WTC11 (cell line): ENCODE data around the gene IQCK. TPM values are rescaled to one million over a fixed set of nuclear protein-coding genes. Genes with fewer than 3 reads are reported as not detected.

Experiments used
- ATAC-seq: fragments of 200-7000 bp; cut with Tn5 transposase; 2 replicates; pipeline ENCODE4 v1.10.0; 2021; ENCODE audit warnings: mild to moderate bottlenecking, moderate library complexity
- CTCF ChIA-PET: fragments of 300-600 bp; sonication (Branson Sonifier 250); formaldehyde crosslinking; loops from one replicate; lab custom pipeline; 2021; ENCODE audit warnings: antibody characterized with exemption; lab: Charles Lee
- POLR2A ChIA-PET: fragments of 350-600 bp; sonication (Branson Sonifier 250); formaldehyde crosslinking; loops from one replicate; lab custom pipeline; 2021; ENCODE audit warnings: antibody characterized with exemption; lab: Charles Lee
- DNase-seq: peaks from one replicate; pipeline ENCODE4 v3.0.0; 2021; ENCODE audit warnings: low spot score
- H3K27ac Mint-ChIP-seq: 2 replicates; pipeline ENCODE4 v1.8.0; 2021; ENCODE audit warnings: mixed read lengths
- H3K27me3 Mint-ChIP-seq: 2 replicates; pipeline ENCODE4 v1.8.0; 2021; ENCODE audit warnings: low read depth, mild to moderate bottlenecking, moderate library complexity, mixed read lengths
- H3K36me3 Mint-ChIP-seq: 2 replicates; pipeline ENCODE4 v1.8.0; 2021; ENCODE audit warnings: mixed read lengths
- H3K4me1 Mint-ChIP-seq: 2 replicates; pipeline ENCODE4 v1.8.0; 2022; ENCODE audit warnings: mixed read lengths
- H3K4me3 Mint-ChIP-seq: 2 replicates; pipeline ENCODE4 v1.8.0; 2021; ENCODE audit warnings: mild to moderate bottlenecking, moderate library complexity, mixed read lengths
- H3K9me3 Mint-ChIP-seq: 2 replicates; pipeline ENCODE4 v1.8.0; 2021; ENCODE audit warnings: mixed read lengths
- CREM ChIP-seq: sonication (generic); formaldehyde crosslinking; IDR thresholded peaks from 2 replicates; pipeline ENCODE4 v1.8.1; 2022; ENCODE audit warnings: mild to moderate bottlenecking, missing genetic modification reagents, moderate library complexity
- ELF4 ChIP-seq: sonication (generic); formaldehyde crosslinking; IDR thresholded peaks from 2 replicates; pipeline ENCODE4 v1.8.1; 2022; ENCODE audit warnings: low read depth, mild to moderate bottlenecking, moderate library complexity, missing genetic modification reagents
- HMGXB4 ChIP-seq: sonication (generic); formaldehyde crosslinking; IDR thresholded peaks from 2 replicates; pipeline ENCODE4 v1.8.1; 2023; ENCODE audit warnings: mild to moderate bottlenecking, moderate library complexity, missing genetic modification reagents
- IRF2 ChIP-seq: sonication (generic); formaldehyde crosslinking; IDR thresholded peaks from 2 replicates; pipeline ENCODE4 v1.8.0; 2022; ENCODE audit warnings: low read depth, missing genetic modification reagents, borderline replicate concordance
- MYBL2 ChIP-seq: sonication (generic); formaldehyde crosslinking; IDR thresholded peaks from 2 replicates; pipeline ENCODE4 v1.8.1; 2023; ENCODE audit warnings: mild to moderate bottlenecking, moderate library complexity, missing genetic modification reagents
- NR1H2 ChIP-seq: sonication (generic); formaldehyde crosslinking; IDR thresholded peaks from 2 replicates; pipeline ENCODE4 v1.9.0; 2021; ENCODE audit warnings: mild to moderate bottlenecking, moderate library complexity, missing genetic modification reagents
- NR2C2 ChIP-seq: sonication (generic); formaldehyde crosslinking; IDR thresholded peaks from 2 replicates; pipeline ENCODE4 v1.8.0; 2022; ENCODE audit warnings: mild to moderate bottlenecking, missing genetic modification reagents
- OVOL2 ChIP-seq: fragments of 250-450 bp; sonication (Bioruptor Pico); IDR thresholded peaks from 2 replicates; pipeline ENCODE4 v1.9.0; 2021; ENCODE audit warnings: mild to moderate bottlenecking, borderline replicate concordance
- ZNF121 ChIP-seq: sonication (generic); formaldehyde crosslinking; IDR thresholded peaks from 2 replicates; pipeline ENCODE4 v1.8.0; 2023; ENCODE audit warnings: missing genetic modification reagents
- ZNF219 ChIP-seq: sonication (generic); formaldehyde crosslinking; IDR thresholded peaks from 2 replicates; pipeline ENCODE4 v1.8.0; 2023; ENCODE audit warnings: missing genetic modification reagents, mild to moderate bottlenecking, borderline replicate concordance
- total RNA-seq: library from RNA; stranded (reverse); gene quantifications from 3 replicates; pipeline ENCODE4 v1.2.3, GENCODE V29; 2021
- TF ChIP-seq, protein P1 (sequence below): sonication (generic); formaldehyde crosslinking; IDR thresholded peaks from 2 replicates; pipeline ENCODE4 v1.8.0; 2023; ENCODE audit warnings: missing genetic modification reagents, mild to moderate bottlenecking, borderline replicate concordance
- TF ChIP-seq, protein P2 (sequence below): sonication (generic); formaldehyde crosslinking; IDR thresholded peaks from 2 replicates; pipeline ENCODE4 v1.8.1; 2022; ENCODE audit warnings: mild to moderate bottlenecking, moderate library complexity, missing genetic modification reagents
- TF ChIP-seq, protein P3 (sequence below): sonication (generic); formaldehyde crosslinking; IDR thresholded peaks from 2 replicates; pipeline ENCODE4 v1.8.1; 2023; ENCODE audit warnings: mild to moderate bottlenecking, missing genetic modification reagents, moderate library complexity

IQCK gene
- total RNA-seq, 1 experiment from 2014 or later: 5.8 TPM

- TF ChIP-seq, protein P1, sequence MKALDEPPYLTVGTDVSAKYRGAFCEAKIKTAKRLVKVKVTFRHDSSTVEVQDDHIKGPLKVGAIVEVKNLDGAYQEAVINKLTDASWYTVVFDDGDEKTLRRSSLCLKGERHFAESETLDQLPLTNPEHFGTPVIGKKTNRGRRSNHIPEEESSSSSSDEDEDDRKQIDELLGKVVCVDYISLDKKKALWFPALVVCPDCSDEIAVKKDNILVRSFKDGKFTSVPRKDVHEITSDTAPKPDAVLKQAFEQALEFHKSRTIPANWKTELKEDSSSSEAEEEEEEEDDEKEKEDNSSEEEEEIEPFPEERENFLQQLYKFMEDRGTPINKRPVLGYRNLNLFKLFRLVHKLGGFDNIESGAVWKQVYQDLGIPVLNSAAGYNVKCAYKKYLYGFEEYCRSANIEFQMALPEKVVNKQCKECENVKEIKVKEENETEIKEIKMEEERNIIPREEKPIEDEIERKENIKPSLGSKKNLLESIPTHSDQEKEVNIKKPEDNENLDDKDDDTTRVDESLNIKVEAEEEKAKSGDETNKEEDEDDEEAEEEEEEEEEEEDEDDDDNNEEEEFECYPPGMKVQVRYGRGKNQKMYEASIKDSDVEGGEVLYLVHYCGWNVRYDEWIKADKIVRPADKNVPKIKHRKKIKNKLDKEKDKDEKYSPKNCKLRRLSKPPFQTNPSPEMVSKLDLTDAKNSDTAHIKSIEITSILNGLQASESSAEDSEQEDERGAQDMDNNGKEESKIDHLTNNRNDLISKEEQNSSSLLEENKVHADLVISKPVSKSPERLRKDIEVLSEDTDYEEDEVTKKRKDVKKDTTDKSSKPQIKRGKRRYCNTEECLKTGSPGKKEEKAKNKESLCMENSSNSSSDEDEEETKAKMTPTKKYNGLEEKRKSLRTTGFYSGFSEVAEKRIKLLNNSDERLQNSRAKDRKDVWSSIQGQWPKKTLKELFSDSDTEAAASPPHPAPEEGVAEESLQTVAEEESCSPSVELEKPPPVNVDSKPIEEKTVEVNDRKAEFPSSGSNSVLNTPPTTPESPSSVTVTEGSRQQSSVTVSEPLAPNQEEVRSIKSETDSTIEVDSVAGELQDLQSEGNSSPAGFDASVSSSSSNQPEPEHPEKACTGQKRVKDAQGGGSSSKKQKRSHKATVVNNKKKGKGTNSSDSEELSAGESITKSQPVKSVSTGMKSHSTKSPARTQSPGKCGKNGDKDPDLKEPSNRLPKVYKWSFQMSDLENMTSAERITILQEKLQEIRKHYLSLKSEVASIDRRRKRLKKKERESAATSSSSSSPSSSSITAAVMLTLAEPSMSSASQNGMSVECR: no peak
- TF ChIP-seq ZNF219: no peak
Measured at GRCh38 chr16:19733551-19733950, 15.5 kb downstream of the IQCK start (continued).

GRCh38 chr16:19735074-19735867, 17.2 kb downstream of the IQCK start:
- ChIA-PET CTCF (no interaction called here), POLR2A (no interaction called here)
- TF ChIP-seq, protein P2, sequence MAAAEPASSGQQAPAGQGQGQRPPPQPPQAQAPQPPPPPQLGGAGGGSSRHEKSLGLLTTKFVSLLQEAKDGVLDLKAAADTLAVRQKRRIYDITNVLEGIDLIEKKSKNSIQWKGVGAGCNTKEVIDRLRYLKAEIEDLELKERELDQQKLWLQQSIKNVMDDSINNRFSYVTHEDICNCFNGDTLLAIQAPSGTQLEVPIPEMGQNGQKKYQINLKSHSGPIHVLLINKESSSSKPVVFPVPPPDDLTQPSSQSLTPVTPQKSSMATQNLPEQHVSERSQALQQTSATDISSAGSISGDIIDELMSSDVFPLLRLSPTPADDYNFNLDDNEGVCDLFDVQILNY (CRISPR knock-in tag): no peak
- TF ChIP-seq ZNF121 (CRISPR knock-in tag): 0 out of 2 replicates have a peak, but pooled peaks have one; percentile 40
- peak overlapping the region; percentile 10; the same call in 1 of the 2 replicates for H3K27ac Mint-ChIP-seq
- ATAC-seq (no peak), DNase-seq (no peak)
- peaks cover 11% of the 10 kb centered on the region for H3K36me3 Mint-ChIP-seq
- peaks cover 14% of the 10 kb centered on the region for H3K4me1 Mint-ChIP-seq
- H3K27me3 Mint-ChIP-seq: no peaks in the 10 kb centered on the region
- H3K4me3 Mint-ChIP-seq: no peak overlapping the region
- H3K9me3 Mint-ChIP-seq: no peaks in the 10 kb centered on the region

GRCh38 chr16:19737306-19738038, 19.4 kb downstream of the IQCK start:
- no peak overlapping the region for H3K4me3 Mint-ChIP-seq
- CTCF ChIA-PET: interaction anchor here (1.3 kb wide), 1 partner anchor 22 kb away, joined by 3 read pairs; no protein-coding TSS in a partner anchor
- DNase-seq: no peak
- TF ChIP-seq IRF2 (no peak), MYBL2 (CRISPR knock-in tag) (no peak), CREM (CRISPR knock-in tag) (no peak), ELF4 (CRISPR knock-in tag) (no peak), OVOL2 (CRISPR knock-in tag) (no peak), HMGXB4 (CRISPR knock-in tag) (no peak), NR1H2 (CRISPR knock-in tag) (no peak), NR2C2 (no peak)
- TF ChIP-seq, protein P3, sequence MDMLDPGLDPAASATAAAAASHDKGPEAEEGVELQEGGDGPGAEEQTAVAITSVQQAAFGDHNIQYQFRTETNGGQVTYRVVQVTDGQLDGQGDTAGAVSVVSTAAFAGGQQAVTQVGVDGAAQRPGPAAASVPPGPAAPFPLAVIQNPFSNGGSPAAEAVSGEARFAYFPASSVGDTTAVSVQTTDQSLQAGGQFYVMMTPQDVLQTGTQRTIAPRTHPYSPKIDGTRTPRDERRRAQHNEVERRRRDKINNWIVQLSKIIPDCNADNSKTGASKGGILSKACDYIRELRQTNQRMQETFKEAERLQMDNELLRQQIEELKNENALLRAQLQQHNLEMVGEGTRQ (CRISPR knock-in tag): no peak
- no peak for ATAC-seq
- no peak overlapping the region for H3K27ac Mint-ChIP-seq
- H3K4me1 Mint-ChIP-seq: peaks cover 14% of the 10 kb centered on the region
- H3K36me3 Mint-ChIP-seq: peaks cover 9% of the 10 kb centered on the region
- H3K9me3 Mint-ChIP-seq: no peaks in the 10 kb centered on the region
- POLR2A ChIA-PET: no interaction called here
- H3K27me3 Mint-ChIP-seq: no peaks in the 10 kb centered on the region
